Fibroblast of lung (primary cell): ENCODE measurements around the gene PDCL3. TPM values are rescaled to one million over a fixed set of nuclear protein-coding genes. Genes with fewer than 3 reads are reported as not detected.

Source experiments
- DNase-seq, 2 donors: peaks; one replicate each; pipeline versions ENCODE4 v3.0.0 to v3.0.0-alpha.2; 2010; ENCODE audit warnings: low read depth in 2 of 2
- H2AFZ ChIP-seq: 2 replicates; pipeline ENCODE4 v1.5.1; 2012; ENCODE audit warnings: low read length, control low read depth, inconsistent platforms
- H3K27ac ChIP-seq: 2 replicates; pipeline ENCODE4 v1.5.1; 2011; ENCODE audit warnings: low read length, control low read depth; ENCODE audit not compliant: insufficient read depth
- H3K27me3 ChIP-seq: 2 replicates; pipeline ENCODE4 v1.5.1; 2011; ENCODE audit warnings: mild to moderate bottlenecking, low read length; ENCODE audit not compliant: control insufficient read depth, insufficient read depth
- H3K36me3 ChIP-seq: 2 replicates; pipeline ENCODE4 v1.5.1; 2011; ENCODE audit warnings: low read length; ENCODE audit not compliant: control insufficient read depth, insufficient read depth
- H3K4me1 ChIP-seq: 2 replicates; pipeline ENCODE4 v1.5.1; 2011; ENCODE audit warnings: low read length; ENCODE audit not compliant: control insufficient read depth, insufficient read depth; ENCODE audit errors: extremely low read depth
- H3K4me2 ChIP-seq: 2 replicates; pipeline ENCODE4 v1.5.1; 2011; ENCODE audit warnings: low read length, control low read depth; ENCODE audit not compliant: insufficient read depth; ENCODE audit errors: extremely low read depth
- H3K4me3 ChIP-seq, 4 experiments: fragments of 200-600 bp in 1 of 4; sonication (generic) in 1 of 4; replicated peaks in 1 of 4; 2 replicates each; pipeline ENCODE4 v1.5.1; 2011 to 2016; ENCODE audit warnings: low read length in 4 of 4, low read depth in 3 of 4, mild to moderate bottlenecking in 3 of 4, control low read depth in 2 of 4, inconsistent platforms in 1 of 4, mixed read lengths in 1 of 4; ENCODE audit not compliant: insufficient read depth in 1 of 4; ENCODE audit errors: control extremely low read depth in 1 of 4
- H3K79me2 ChIP-seq: 2 replicates; pipeline ENCODE4 v1.5.1; 2012; ENCODE audit warnings: mild to moderate bottlenecking, low read length, inconsistent platforms; ENCODE audit not compliant: control insufficient read depth, insufficient read depth
- H3K9ac ChIP-seq: 2 replicates; pipeline ENCODE4 v1.5.1; 2011; ENCODE audit warnings: mild to moderate bottlenecking, low read length, control low read depth; ENCODE audit not compliant: insufficient read depth
- H3K9me3 ChIP-seq: 2 replicates; pipeline ENCODE4 v1.5.1; 2012; ENCODE audit warnings: low read depth, low read length; ENCODE audit not compliant: control insufficient read depth, insufficient read depth
- H4K20me1 ChIP-seq: 2 replicates; pipeline ENCODE4 v1.5.1; 2011; ENCODE audit warnings: low read length; ENCODE audit not compliant: control insufficient read depth, insufficient read depth; ENCODE audit errors: extremely low read depth
- EZH2 ChIP-seq: IDR thresholded peaks from 2 replicates; pipeline ENCODE4 v1.5.1; 2012; ENCODE audit warnings: low read length, control low read depth, mild to moderate bottlenecking; ENCODE audit errors: missing control alignments
- polyA plus RNA-seq, 2 donors: library from polyadenylated mRNA; depleted of rRNA in 1 of 2; stranded (reverse) in 1 of 2; unstranded in 1 of 2; fragments of >200 nt; gene quantifications; 2 replicates each; pipeline ENCODE4 v1.2.1, GENCODE V29; 2011 to 2012; ENCODE audit warnings: missing spikeins in 1 of 2
- total RNA-seq: library from RNA; depleted of rRNA; stranded (reverse); fragments of >200 nt; gene quantifications from 2 replicates; pipeline ENCODE4 v1.2.1, GENCODE V29; 2014
- TF ChIP-seq, protein P1 (sequence below), 2 donors: IDR thresholded peaks in 1 of 2; conservative IDR thresholded peaks in 1 of 2; 1 replicate in 1 of 2; 2 replicates in 1 of 2; pipeline ENCODE4 v1.5.1; 2011 to 2012; ENCODE audit warnings: low read length in 2 of 2, control low read depth in 1 of 2, inconsistent platforms in 1 of 2, low read depth in 1 of 2, mild to moderate bottlenecking in 1 of 2

The PDCL3 gene
- total and polyA plus RNA-seq, 2 donors (not counting 1 experiment from before 2014, with no cell fraction given) = 11.4 to 29.0 TPM

DNA sequence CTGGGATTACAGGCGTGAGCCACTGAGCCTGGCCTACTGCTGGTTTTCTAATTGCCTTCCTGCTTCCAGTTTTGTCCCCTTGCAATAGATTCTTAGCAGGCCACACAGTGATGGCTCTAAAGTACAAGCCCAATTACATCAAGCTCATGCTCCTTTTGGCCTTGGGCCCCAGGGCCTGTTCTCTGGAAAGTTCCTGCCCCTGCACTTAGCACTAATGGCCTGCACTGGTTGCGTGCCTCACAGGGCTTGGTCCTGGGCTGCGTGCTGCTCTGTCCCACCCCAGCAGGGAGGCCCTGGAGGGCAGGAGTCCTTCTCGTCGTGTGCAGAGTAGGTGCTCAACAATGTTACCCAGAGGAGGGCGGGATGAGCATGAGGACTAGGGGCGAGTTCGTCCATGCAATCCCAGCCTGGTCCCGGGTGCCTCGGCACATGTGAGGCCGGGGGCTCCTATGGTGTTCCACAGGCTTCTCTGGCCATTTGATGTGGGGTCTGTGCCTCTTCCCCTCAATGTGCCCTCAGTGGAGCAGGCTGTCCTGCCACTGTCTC is 51.7 kb downstream of the PDCL3 start:
- Histone ChIP-seq H3K79me2 (no peaks in the 10 kb centered on the region), H3K36me3 (no peaks in the 10 kb centered on the region), H3K4me1 (no peaks in the 10 kb centered on the region), H3K4me3 (no peak overlapping the region), H2AFZ (no peak overlapping the region), H3K27me3 (peaks cover 4% of the 10 kb centered on the region), H3K9me3 (no peaks in the 10 kb centered on the region), H4K20me1 (no peaks in the 10 kb centered on the region), H3K4me2 (no peak overlapping the region), H3K9ac (no peak overlapping the region), H3K27ac (no peak overlapping the region)
- DNase-seq = no peak
- no peak for TF ChIP-seq EZH2
- TF ChIP-seq, protein P1, sequence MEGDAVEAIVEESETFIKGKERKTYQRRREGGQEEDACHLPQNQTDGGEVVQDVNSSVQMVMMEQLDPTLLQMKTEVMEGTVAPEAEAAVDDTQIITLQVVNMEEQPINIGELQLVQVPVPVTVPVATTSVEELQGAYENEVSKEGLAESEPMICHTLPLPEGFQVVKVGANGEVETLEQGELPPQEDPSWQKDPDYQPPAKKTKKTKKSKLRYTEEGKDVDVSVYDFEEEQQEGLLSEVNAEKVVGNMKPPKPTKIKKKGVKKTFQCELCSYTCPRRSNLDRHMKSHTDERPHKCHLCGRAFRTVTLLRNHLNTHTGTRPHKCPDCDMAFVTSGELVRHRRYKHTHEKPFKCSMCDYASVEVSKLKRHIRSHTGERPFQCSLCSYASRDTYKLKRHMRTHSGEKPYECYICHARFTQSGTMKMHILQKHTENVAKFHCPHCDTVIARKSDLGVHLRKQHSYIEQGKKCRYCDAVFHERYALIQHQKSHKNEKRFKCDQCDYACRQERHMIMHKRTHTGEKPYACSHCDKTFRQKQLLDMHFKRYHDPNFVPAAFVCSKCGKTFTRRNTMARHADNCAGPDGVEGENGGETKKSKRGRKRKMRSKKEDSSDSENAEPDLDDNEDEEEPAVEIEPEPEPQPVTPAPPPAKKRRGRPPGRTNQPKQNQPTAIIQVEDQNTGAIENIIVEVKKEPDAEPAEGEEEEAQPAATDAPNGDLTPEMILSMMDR (conservative IDR thresholded peaks at IDR 0.05 in 1 of 2, IDR thresholded peaks at IDR 0.05 in 1 of 2; ENCODE audit: low read depth in 1 of 2, low read length in 2 of 2) = no peak

DNA sequence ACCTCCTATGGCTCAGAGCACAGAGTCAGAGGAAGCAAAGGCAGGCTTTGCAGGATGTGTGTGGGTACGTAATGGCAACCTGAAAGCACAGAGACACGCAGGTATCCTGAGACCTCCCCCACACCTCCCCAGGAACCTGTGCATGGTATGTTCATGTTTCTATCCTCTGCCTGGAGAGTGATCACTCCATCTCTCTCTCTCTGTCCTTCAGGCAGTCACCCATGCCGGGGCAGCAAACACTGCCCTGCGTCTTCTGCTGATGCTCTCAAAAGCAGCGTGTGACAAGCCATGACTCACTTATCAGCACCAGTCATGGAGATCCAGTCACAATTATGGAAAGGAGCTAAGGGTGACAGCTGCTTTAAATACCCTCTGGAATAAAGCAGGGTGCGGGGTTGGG is 52.7 kb downstream of the PDCL3 start:
- no peak for DNase-seq
- Histone ChIP-seq H3K4me1 (no peaks in the 10 kb centered on the region), H3K9me3 (no peaks in the 10 kb centered on the region), H4K20me1 (no peaks in the 10 kb centered on the region), H3K27ac (no peak overlapping the region), H3K9ac (no peak overlapping the region), H2AFZ (no peak overlapping the region), H3K79me2 (no peaks in the 10 kb centered on the region), H3K36me3 (no peaks in the 10 kb centered on the region), H3K4me2 (no peak overlapping the region), H3K4me3 (no peak overlapping the region), H3K27me3 (peaks cover 4% of the 10 kb centered on the region)
- TF ChIP-seq EZH2 = no peak
- TF ChIP-seq, protein P1 (conservative IDR thresholded peaks at IDR 0.05 in 1 of 2, IDR thresholded peaks at IDR 0.05 in 1 of 2; ENCODE audit: low read depth in 1 of 2, low read length in 2 of 2) = no peak

DNA sequence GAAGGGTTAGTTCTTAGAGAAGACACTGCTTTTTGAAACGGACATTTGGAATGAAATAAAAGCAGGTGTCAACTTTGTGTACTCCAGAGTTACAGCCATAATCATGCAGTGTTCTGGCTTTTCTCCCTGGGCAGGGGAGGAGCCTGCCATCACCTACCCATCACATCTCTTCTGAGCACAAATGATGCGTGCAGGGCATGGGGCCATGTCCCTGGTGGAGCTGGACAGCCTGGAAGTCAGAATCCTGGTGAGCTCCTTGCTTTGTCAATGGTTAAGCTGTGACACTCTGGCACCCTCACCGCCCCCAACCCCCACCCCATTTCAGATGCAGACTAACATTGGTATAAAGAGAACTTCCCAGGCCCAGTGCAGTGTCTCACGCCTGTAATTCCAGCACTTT is 53.1 kb downstream of the PDCL3 start:
- no peaks in the 10 kb centered on the region for H3K4me1 ChIP-seq
- H3K79me2 ChIP-seq = no peaks in the 10 kb centered on the region
- H3K4me2 ChIP-seq = no peak overlapping the region
- H3K9me3 ChIP-seq = no peaks in the 10 kb centered on the region
- H3K4me3 ChIP-seq = no peak overlapping the region
- no peak overlapping the region for H3K9ac ChIP-seq
- H3K27ac ChIP-seq = no peak overlapping the region
- no peak overlapping the region for H2AFZ ChIP-seq
- DNase-seq = no peak
- peaks cover 4% of the 10 kb centered on the region for H3K27me3 ChIP-seq
- no peaks in the 10 kb centered on the region for H4K20me1 ChIP-seq
- no peaks in the 10 kb centered on the region for H3K36me3 ChIP-seq
- TF ChIP-seq, protein P1 (conservative IDR thresholded peaks at IDR 0.05 in 1 of 2, IDR thresholded peaks at IDR 0.05 in 1 of 2; ENCODE audit: low read depth in 1 of 2, low read length in 2 of 2) = no peak
- no peak for TF ChIP-seq EZH2
